ENCODE measurements around the gene PPM1H.
"Not testable (repeated sequence)": the region's sequence is repeated elsewhere in the genome, so short reads cannot be mapped to it uniquely, and the experiment has no call there.

PPM1H gene

DNA sequence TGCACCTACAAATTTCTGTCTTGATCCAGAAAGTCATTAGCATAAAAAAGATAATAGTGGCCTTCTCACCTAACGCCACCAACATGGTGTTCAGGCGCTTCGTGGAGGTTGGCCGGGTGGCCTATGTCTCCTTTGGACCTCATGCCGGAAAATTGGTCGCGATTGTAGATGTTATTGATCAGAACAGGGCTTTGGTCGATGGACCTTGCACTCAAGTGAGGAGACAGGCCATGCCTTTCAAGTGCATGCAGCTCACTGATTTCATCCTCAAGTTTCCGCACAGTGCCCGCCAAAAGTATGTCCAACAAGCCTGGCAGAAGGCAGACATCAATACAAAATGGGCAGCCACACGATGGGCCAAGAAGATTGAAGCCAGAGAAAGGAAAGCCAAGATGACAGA, 30.3 kb upstream of the PPM1H start:
- not testable (repeated sequence) for H4K91ac ChIP-seq (ENCODE audit: low read length); H3K18ac ChIP-seq (ENCODE audit: low read depth in 1 of 2, low read length in 2 of 2); H3K27ac ChIP-seq (ENCODE audit: low read length, poor library complexity, severe bottlenecking); H4K8ac ChIP-seq (ENCODE audit: low read length); H3K9ac ChIP-seq (ENCODE audit: low read length); H3K14ac ChIP-seq (ENCODE audit: low read length in 2 of 2); DNase-seq; H2AK5ac ChIP-seq (ENCODE audit: low read length, severe bottlenecking); H3K4ac ChIP-seq (ENCODE audit: low read depth in 1 of 2, low read length in 2 of 2); H3K4me1 ChIP-seq (ENCODE audit: control insufficient read depth, insufficient read depth, low read depth, low read length); H3K23ac ChIP-seq (ENCODE audit: low read length in 2 of 2); H2BK5ac ChIP-seq (ENCODE audit: low read depth, low read length, poor library complexity, severe bottlenecking); H3K79me1 ChIP-seq (replicated peaks; ENCODE audit: low read length, poor library complexity, severe bottlenecking); H3K4me2 ChIP-seq (ENCODE audit: low read length, poor library complexity, severe bottlenecking); H3K4me3 ChIP-seq (ENCODE audit: insufficient read depth in 1 of 2, low read depth in 1 of 2, low read length in 2 of 2); H2BK120ac ChIP-seq (ENCODE audit: low read depth, low read length); H3K27me3 ChIP-seq (ENCODE audit: control insufficient read depth in 1 of 2, insufficient read depth in 1 of 2, low read length in 2 of 2); H3K36me3 ChIP-seq (ENCODE audit: control insufficient read depth in 1 of 2, insufficient read depth in 2 of 2, low read depth in 1 of 2, low read length in 2 of 2); H3K9me3 ChIP-seq (ENCODE audit: control insufficient read depth, low read length); H2BK12ac ChIP-seq (ENCODE audit: low read length in 2 of 2); H2BK15ac ChIP-seq (ENCODE audit: low read depth, poor library complexity, severe bottlenecking); H2AFZ ChIP-seq (ENCODE audit: low read depth, low read length)
- 95% methylated on average over 11 of the region's 11 CpGs for WGBS

DNA sequence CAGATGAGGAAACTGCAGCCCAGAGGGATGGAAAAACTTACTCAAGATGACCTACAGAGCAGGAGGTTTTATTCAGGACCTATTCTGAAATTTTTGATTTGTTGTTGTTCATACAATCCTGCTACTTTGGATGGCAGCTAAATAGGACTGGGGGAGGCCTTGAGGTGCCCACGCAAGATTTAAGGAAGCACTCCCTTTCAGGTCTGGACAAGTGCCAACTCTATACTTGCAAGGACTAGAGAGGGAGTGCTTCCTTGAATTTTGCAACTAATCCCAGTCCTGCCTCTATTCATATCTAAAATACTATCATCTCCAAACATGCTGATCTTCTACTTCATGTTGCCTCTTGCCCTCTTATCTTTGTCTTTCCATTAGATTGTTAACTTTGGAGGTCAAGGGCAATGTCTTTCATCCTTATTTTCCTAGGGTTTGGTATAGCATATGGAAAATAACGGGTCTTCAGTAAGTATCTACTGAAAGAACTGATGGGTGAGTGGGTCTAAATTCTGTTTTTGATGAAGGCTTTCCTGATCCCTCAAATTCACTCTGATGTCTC, 28.6 kb upstream of the PPM1H start:
- no peak for DNase-seq
- Histone ChIP-seq H2BK5ac (ENCODE audit: low read depth, low read length, poor library complexity, severe bottlenecking) (no peak overlapping the region), H2BK12ac (ENCODE audit: low read length in 2 of 2) (no peak overlapping the region), H3K79me1 (replicated peaks; ENCODE audit: low read length, poor library complexity, severe bottlenecking) (no peaks in the 10 kb centered on the region), H2AFZ (ENCODE audit: low read depth, low read length) (no peak overlapping the region), H3K4me2 (ENCODE audit: low read length, poor library complexity, severe bottlenecking) (peak overlapping the region; percentile 9), H3K36me3 (ENCODE audit: control insufficient read depth in 1 of 2, insufficient read depth in 2 of 2, low read depth in 1 of 2, low read length in 2 of 2) (no peaks in the 10 kb centered on the region), H3K4me3 (ENCODE audit: insufficient read depth in 1 of 2, low read depth in 1 of 2, low read length in 2 of 2) (no peak overlapping the region), H2AK5ac (ENCODE audit: low read length, severe bottlenecking) (no peak overlapping the region), H3K23ac (ENCODE audit: low read length in 2 of 2) (no peak overlapping the region), H3K9ac (ENCODE audit: low read length) (no peak overlapping the region), H4K91ac (ENCODE audit: low read length) (no peak overlapping the region), H3K4me1 (ENCODE audit: control insufficient read depth, insufficient read depth, low read depth, low read length) (peaks cover 1% of the 10 kb centered on the region), H3K27me3 (ENCODE audit: control insufficient read depth in 1 of 2, insufficient read depth in 1 of 2, low read length in 2 of 2) (peaks cover 0 to 3% of the 10 kb centered on the region in 2 experiments), H3K14ac (ENCODE audit: low read length in 2 of 2) (no peak overlapping the region), H4K8ac (ENCODE audit: low read length) (no peak overlapping the region), H3K27ac (ENCODE audit: low read length, poor library complexity, severe bottlenecking) (no peak overlapping the region), H2BK120ac (ENCODE audit: low read depth, low read length) (no peak overlapping the region), H2BK15ac (ENCODE audit: low read depth, poor library complexity, severe bottlenecking) (no peak overlapping the region), H3K18ac (ENCODE audit: low read depth in 1 of 2, low read length in 2 of 2) (no peak overlapping the region), H3K4ac (ENCODE audit: low read depth in 1 of 2, low read length in 2 of 2) (no peak overlapping the region), H3K9me3 (ENCODE audit: control insufficient read depth, low read length) (no peaks in the 10 kb centered on the region)
- 100% methylated on average over 1 of the region's 2 CpGs for WGBS

DNA sequence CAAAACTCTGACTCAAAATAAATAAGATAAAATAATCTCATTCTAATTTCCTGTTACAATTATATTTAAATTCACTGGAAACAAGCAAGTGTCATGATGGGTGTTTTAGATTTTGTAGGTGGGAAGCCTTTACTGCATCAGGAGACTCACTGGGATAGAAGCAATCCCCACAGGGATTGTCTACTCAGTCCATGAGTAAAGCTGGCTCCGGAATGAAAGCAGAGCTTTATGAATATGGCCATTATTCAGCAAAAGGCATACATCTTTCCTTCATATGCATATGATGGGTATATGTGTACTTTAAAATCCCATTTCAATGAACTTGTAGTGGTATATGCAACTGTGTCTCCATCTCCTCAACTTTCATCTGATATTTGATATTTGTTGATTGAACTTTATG, 25.4 kb upstream of the PPM1H start:
- no peak overlapping the region for H3K4ac ChIP-seq (ENCODE audit: low read depth in 1 of 2, low read length in 2 of 2)
- H3K79me1 ChIP-seq (replicated peaks; ENCODE audit: low read length, poor library complexity, severe bottlenecking), result no peaks in the 10 kb centered on the region
- no peak overlapping the region for H2BK5ac ChIP-seq (ENCODE audit: low read depth, low read length, poor library complexity, severe bottlenecking)
- no peak overlapping the region for H3K14ac ChIP-seq (ENCODE audit: low read length in 2 of 2)
- no peak overlapping the region for H3K4me3 ChIP-seq (ENCODE audit: insufficient read depth in 1 of 2, low read depth in 1 of 2, low read length in 2 of 2)
- H2AK5ac ChIP-seq (ENCODE audit: low read length, severe bottlenecking), result no peak overlapping the region
- no peak overlapping the region for H3K9ac ChIP-seq (ENCODE audit: low read length)
- no peak overlapping the region for H4K8ac ChIP-seq (ENCODE audit: low read length)
- H3K27me3 ChIP-seq (ENCODE audit: control insufficient read depth in 1 of 2, insufficient read depth in 1 of 2, low read length in 2 of 2), result peaks cover 0 to 3% of the 10 kb centered on the region in 2 experiments
- no peak overlapping the region for H2BK12ac ChIP-seq (ENCODE audit: low read length in 2 of 2)
- no peak overlapping the region for H2BK15ac ChIP-seq (ENCODE audit: low read depth, poor library complexity, severe bottlenecking)
- H3K36me3 ChIP-seq (ENCODE audit: control insufficient read depth in 1 of 2, insufficient read depth in 2 of 2, low read depth in 1 of 2, low read length in 2 of 2), result no peaks in the 10 kb centered on the region
- H2BK120ac ChIP-seq (ENCODE audit: low read depth, low read length), result no peak overlapping the region
- H2AFZ ChIP-seq (ENCODE audit: low read depth, low read length), result no peak overlapping the region
- no peaks in the 10 kb centered on the region for H3K9me3 ChIP-seq (ENCODE audit: control insufficient read depth, low read length)
- H3K27ac ChIP-seq (ENCODE audit: low read length, poor library complexity, severe bottlenecking), result no peak overlapping the region
- no peak overlapping the region for H3K4me2 ChIP-seq (ENCODE audit: low read length, poor library complexity, severe bottlenecking)
- WGBS, result no CpG with 5 or more reads among the region's 1 CpG
- H4K91ac ChIP-seq (ENCODE audit: low read length), result no peak overlapping the region
- H3K4me1 ChIP-seq (ENCODE audit: control insufficient read depth, insufficient read depth, low read depth, low read length), result peaks cover 1% of the 10 kb centered on the region
- no peak overlapping the region for H3K23ac ChIP-seq (ENCODE audit: low read length in 2 of 2)
- no peak overlapping the region for H3K18ac ChIP-seq (ENCODE audit: low read depth in 1 of 2, low read length in 2 of 2)
- DNase-seq, result no peak

- Histone ChIP-seq H2AFZ (ENCODE audit: low read depth, low read length) (no peak overlapping the region), H3K27me3 (ENCODE audit: control insufficient read depth in 1 of 2, insufficient read depth in 1 of 2, low read length in 2 of 2) (peaks cover 0 to 3% of the 10 kb centered on the region in 2 experiments), H2BK15ac (ENCODE audit: low read depth, poor library complexity, severe bottlenecking) (no peak overlapping the region), H3K36me3 (ENCODE audit: control insufficient read depth in 1 of 2, insufficient read depth in 2 of 2, low read depth in 1 of 2, low read length in 2 of 2) (no peaks in the 10 kb centered on the region), H3K27ac (ENCODE audit: low read length, poor library complexity, severe bottlenecking) (no peak overlapping the region), H3K14ac (ENCODE audit: low read length in 2 of 2) (no peak overlapping the region), H3K4me1 (ENCODE audit: control insufficient read depth, insufficient read depth, low read depth, low read length) (peaks cover 1% of the 10 kb centered on the region), H3K4me3 (ENCODE audit: insufficient read depth in 1 of 2, low read depth in 1 of 2, low read length in 2 of 2) (no peak overlapping the region), H3K79me1 (replicated peaks; ENCODE audit: low read length, poor library complexity, severe bottlenecking) (no peaks in the 10 kb centered on the region), H4K91ac (ENCODE audit: low read length) (no peak overlapping the region), H2AK5ac (ENCODE audit: low read length, severe bottlenecking) (no peak overlapping the region), H3K4ac (ENCODE audit: low read depth in 1 of 2, low read length in 2 of 2) (no peak overlapping the region), H3K23ac (ENCODE audit: low read length in 2 of 2) (no peak overlapping the region), H3K9me3 (ENCODE audit: control insufficient read depth, low read length) (no peaks in the 10 kb centered on the region), H3K4me2 (ENCODE audit: low read length, poor library complexity, severe bottlenecking) (no peak overlapping the region), H2BK5ac (ENCODE audit: low read depth, low read length, poor library complexity, severe bottlenecking) (no peak overlapping the region), H3K9ac (ENCODE audit: low read length) (no peak overlapping the region), H2BK12ac (ENCODE audit: low read length in 2 of 2) (no peak overlapping the region), H2BK120ac (ENCODE audit: low read depth, low read length) (no peak overlapping the region), H3K18ac (ENCODE audit: low read depth in 1 of 2, low read length in 2 of 2) (no peak overlapping the region), H4K8ac (ENCODE audit: low read length) (no peak overlapping the region)
- no peak for DNase-seq
- WGBS, result 59% methylated on average over 5 of the region's 8 CpGs
These were observed 24.8 kb upstream of the PPM1H start for GRCh38 chr12:62959745-62960144.

All from mesenchymal stem cell (in vitro differentiated cells and primary cell).